Activated CD4-positive, alpha-beta memory T cell treated with anti-CD3 and anti-CD28 coated beads for 36 hours (primary cell): Measurements from ENCODE around the gene SOBP. TPM values are rescaled to one million over a fixed set of nuclear protein-coding genes. Genes with fewer than 3 reads are reported as not detected.

Experiments used
- CTCF ChIA-PET: fragments of 350-600 bp; sonication (Branson Sonifier 250); formaldehyde crosslinking; loops from one replicate; lab custom pipeline; 2021; ENCODE audit warnings: antibody characterized with exemption, inconsistent platforms; lab: Charles Lee
- POLR2A ChIA-PET: fragments of 350-600 bp; sonication (Branson Sonifier 250); formaldehyde crosslinking; loops from one replicate; lab custom pipeline; 2021; ENCODE audit warnings: antibody characterized with exemption; lab: Charles Lee
- DNase-seq: peaks from one replicate; pipeline ENCODE4 v3.0.0-alpha.2; 2020
- H3K27ac Mint-ChIP-seq: one replicate; pipeline ENCODE4 v1.8.0; 2021; ENCODE audit warnings: mixed read lengths
- H3K27me3 Mint-ChIP-seq: one replicate; pipeline ENCODE4 v1.8.0; 2021; ENCODE audit warnings: mixed read lengths
- H3K36me3 Mint-ChIP-seq: one replicate; pipeline ENCODE4 v1.8.0; 2021; ENCODE audit warnings: mixed read lengths
- H3K4me1 Mint-ChIP-seq: one replicate; pipeline ENCODE4 v1.8.0; 2021; ENCODE audit warnings: low read depth, mixed read lengths
- H3K4me3 Mint-ChIP-seq: one replicate; pipeline ENCODE4 v1.8.0; 2021; ENCODE audit warnings: mild to moderate bottlenecking, mixed read lengths
- H3K9me3 Mint-ChIP-seq: one replicate; pipeline ENCODE4 v1.8.0; 2021; ENCODE audit warnings: mixed read lengths
- intact Hi-C: fragments of 100-400 bp; cut with micrococcal nuclease; formaldehyde crosslinking; loops from one replicate; pipeline ENCODE4 v1.15.1; 2023
- total RNA-seq, 2 experiments: library from RNA; stranded (reverse); gene quantifications; one replicate each; pipeline ENCODE4 v1.2.3, GENCODE V29; 2021

The SOBP gene
- total RNA-seq, 2 experiments from 2014 or later, result 0.24 to 0.29 TPM

GRCh38 chr6:107682721-107683120, 192.8 kb downstream of the SOBP start:
- intact Hi-C loops, result no loop called here
- no peak overlapping the region for H3K27ac Mint-ChIP-seq

GRCh38 chr6:107683183-107683582, 193.3 kb downstream of the SOBP start:
- Mint-ChIP-seq H3K36me3 (no peaks in the 10 kb centered on the region), H3K27me3 (peaks cover 3% of the 10 kb centered on the region), H3K27ac (no peak overlapping the region), H3K4me3 (no peak overlapping the region), H3K9me3 (peaks cover 3% of the 10 kb centered on the region), H3K4me1 (no peaks in the 10 kb centered on the region)
- intact Hi-C loops, result no loop called here
- ChIA-PET CTCF (no interaction called here), POLR2A (no interaction called here)
- DNase-seq, result no peak

More at GRCh38 chr6:107682721-107683120, 192.8 kb downstream of the SOBP start:
- peaks cover 3% of the 10 kb centered on the region for H3K9me3 Mint-ChIP-seq
- no peak for DNase-seq
- no peak overlapping the region for H3K4me3 Mint-ChIP-seq
- no peaks in the 10 kb centered on the region for H3K36me3 Mint-ChIP-seq
- ChIA-PET POLR2A (no interaction called here), CTCF (no interaction called here)
- H3K4me1 Mint-ChIP-seq, result no peaks in the 10 kb centered on the region
- H3K27me3 Mint-ChIP-seq, result peaks cover 3% of the 10 kb centered on the region

DNA sequence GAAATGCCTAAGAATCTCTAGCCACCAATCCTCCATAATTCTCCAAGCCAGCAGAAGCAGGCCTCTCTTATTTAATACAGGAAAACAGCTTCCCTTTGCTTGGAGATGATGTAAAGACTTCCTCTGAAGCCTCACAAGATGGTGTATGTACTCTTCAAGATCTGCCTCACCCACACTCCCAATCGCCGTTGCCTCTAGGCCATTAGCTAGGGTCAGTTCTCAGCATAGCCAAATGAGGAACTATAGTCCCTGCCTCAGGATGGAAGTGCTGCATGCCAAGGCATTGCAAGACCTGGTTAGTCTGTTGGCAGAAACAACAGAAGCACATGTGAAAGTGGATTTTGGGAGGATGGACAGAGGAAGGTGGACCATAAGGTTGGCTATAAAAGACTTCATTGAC, 195.1 kb downstream of the SOBP start:
- H3K36me3 Mint-ChIP-seq, result no peaks in the 10 kb centered on the region
- DNase-seq, result no peak

GRCh38 chr6:107689190-107689589, 199.3 kb downstream of the SOBP start:
- intact Hi-C loops, result no loop called here
- POLR2A ChIA-PET, result no interaction called here
- H3K36me3 Mint-ChIP-seq, result no peaks in the 10 kb centered on the region
- CTCF ChIA-PET, result no interaction called here
- no peaks in the 10 kb centered on the region for H3K9me3 Mint-ChIP-seq
- no peak overlapping the region for H3K27ac Mint-ChIP-seq
- H3K4me3 Mint-ChIP-seq, result no peak overlapping the region
- DNase-seq, result no peak
- no peaks in the 10 kb centered on the region for H3K27me3 Mint-ChIP-seq
- peaks cover 3% of the 10 kb centered on the region for H3K4me1 Mint-ChIP-seq

More for the DNA sequence above, 195.1 kb downstream of the SOBP start:
- Mint-ChIP-seq H3K9me3 (peaks cover 3% of the 10 kb centered on the region), H3K27me3 (peaks cover 3% of the 10 kb centered on the region), H3K4me3 (no peak overlapping the region), H3K27ac (no peak overlapping the region), H3K4me1 (peaks cover 3% of the 10 kb centered on the region)
- intact Hi-C loops, result no loop called here
- ChIA-PET CTCF (interaction anchor here (2.0 kb wide), 1 partner anchor 19 kb away, joined by 6 read pairs; no protein-coding TSS in a partner anchor), POLR2A (no interaction called here)

DNA sequence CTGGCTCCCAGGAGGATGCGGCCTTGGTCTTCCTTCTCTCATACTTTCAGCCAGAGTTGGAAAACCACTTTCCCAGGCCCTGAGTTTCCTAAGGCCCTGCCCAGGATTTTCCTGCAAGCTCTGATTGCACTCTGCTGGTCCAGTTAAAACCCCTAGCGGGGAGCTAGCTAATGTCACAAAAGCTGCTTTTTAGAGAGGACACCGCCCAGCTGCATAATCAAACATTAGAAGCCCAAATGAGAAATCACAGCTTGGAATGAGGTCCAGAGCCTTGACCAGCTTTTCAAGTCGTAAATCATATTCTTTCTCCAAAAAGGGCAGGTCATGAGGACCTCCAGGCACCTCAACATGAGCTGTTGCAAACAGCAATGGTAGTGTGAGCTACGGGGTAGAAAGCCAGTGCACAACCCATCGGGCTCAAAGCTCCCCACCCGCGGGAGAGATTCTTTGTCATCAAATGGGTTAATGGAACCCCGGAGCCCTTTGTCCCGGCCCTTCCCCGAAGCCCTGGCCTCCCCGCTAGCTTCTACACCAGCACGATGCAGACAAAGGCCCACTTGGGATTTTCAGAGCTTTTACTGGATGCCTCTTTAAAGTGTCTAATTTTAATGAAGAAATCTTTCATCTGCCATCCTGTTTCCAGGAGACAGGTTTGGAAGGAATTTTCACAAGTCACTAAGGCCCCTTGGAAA, 200.2 kb downstream of the SOBP start:
- ChIA-PET CTCF (interaction anchor here (1.4 kb wide), 1 partner anchor 14 kb away, joined by 4 read pairs; no protein-coding TSS in a partner anchor), POLR2A (interaction anchor here (0.5 to 0.6 kb wide), 2 partner anchors 231 to 294 kb away, joined by 3 to 5 read pairs; no protein-coding TSS in a partner anchor)
- Mint-ChIP-seq H3K4me1 (peaks cover 3% of the 10 kb centered on the region), H3K27me3 (no peaks in the 10 kb centered on the region), H3K27ac (no peak overlapping the region), H3K36me3 (no peaks in the 10 kb centered on the region), H3K9me3 (no peaks in the 10 kb centered on the region), H3K4me3 (no peak overlapping the region)
- intact Hi-C loops, result no loop called here
- no peak for DNase-seq

DNA sequence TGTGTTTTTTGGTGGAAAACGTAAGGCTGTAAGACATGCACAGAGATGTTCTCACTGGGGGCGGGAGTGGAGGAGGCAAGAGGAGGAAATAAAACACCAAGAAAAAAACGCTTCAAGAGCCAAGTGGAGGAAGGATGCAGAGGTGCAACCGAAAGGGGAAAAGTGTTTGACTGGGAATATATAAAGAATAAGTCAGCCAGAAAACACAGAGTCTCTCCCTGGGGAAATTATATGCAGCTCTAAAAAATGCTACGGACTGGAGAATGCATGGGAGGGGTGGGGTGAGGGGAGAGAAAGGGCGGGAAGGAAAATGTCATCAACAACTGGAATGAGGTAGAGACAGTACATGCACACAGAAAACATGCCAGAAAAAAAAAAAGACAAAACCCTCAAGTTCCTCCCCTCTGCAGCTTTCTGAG, 200.7 kb downstream of the SOBP start:
- POLR2A ChIA-PET, result interaction anchor here (0.5 to 0.6 kb wide), 2 partner anchors 230 to 293 kb away, joined by 3 to 5 read pairs; no protein-coding TSS in a partner anchor
- intact Hi-C loops, result no loop called here
- Mint-ChIP-seq H3K4me3 (no peak overlapping the region), H3K36me3 (no peaks in the 10 kb centered on the region), H3K4me1 (peaks cover 3% of the 10 kb centered on the region), H3K9me3 (no peaks in the 10 kb centered on the region), H3K27me3 (no peaks in the 10 kb centered on the region), H3K27ac (no peak overlapping the region)
- no peak for DNase-seq
- CTCF ChIA-PET, result interaction anchor here (0.6 to 1.4 kb wide), 2 partner anchors 15 to 359 kb away, joined by 3 to 4 read pairs; no protein-coding TSS in a partner anchor

GRCh38 chr6:107691062-107691751, 201.3 kb downstream of the SOBP start:
- POLR2A ChIA-PET, result no interaction called here
- no peaks in the 10 kb centered on the region for H3K36me3 Mint-ChIP-seq
- intact Hi-C loops, result no loop called here
- H3K27ac Mint-ChIP-seq, result no peak overlapping the region
- CTCF ChIA-PET, result interaction anchor here (0.6 to 2.2 kb wide), 3 partner anchors 176 to 375 kb away, joined by 3 to 4 read pairs (median 3); no protein-coding TSS in a partner anchor
- no peak for DNase-seq
- peaks cover 3% of the 10 kb centered on the region for H3K4me1 Mint-ChIP-seq
- H3K9me3 Mint-ChIP-seq, result no peaks in the 10 kb centered on the region
- no peaks in the 10 kb centered on the region for H3K27me3 Mint-ChIP-seq
- no peak overlapping the region for H3K4me3 Mint-ChIP-seq

GRCh38 chr6:107692351-107692750, 202.4 kb downstream of the SOBP start:
- H3K27me3 Mint-ChIP-seq, result no peaks in the 10 kb centered on the region
- intact Hi-C loops, result no loop called here
- CTCF ChIA-PET, result interaction anchor here (2.2 kb wide), 1 partner anchor 175 kb away, joined by 4 read pairs; no protein-coding TSS in a partner anchor
- no peak overlapping the region for H3K4me3 Mint-ChIP-seq
- no peaks in the 10 kb centered on the region for H3K36me3 Mint-ChIP-seq
- no peaks in the 10 kb centered on the region for H3K9me3 Mint-ChIP-seq
- POLR2A ChIA-PET, result no interaction called here
- H3K27ac Mint-ChIP-seq, result no peak overlapping the region
- H3K4me1 Mint-ChIP-seq, result peaks cover 3% of the 10 kb centered on the region
- no peak for DNase-seq

DNA sequence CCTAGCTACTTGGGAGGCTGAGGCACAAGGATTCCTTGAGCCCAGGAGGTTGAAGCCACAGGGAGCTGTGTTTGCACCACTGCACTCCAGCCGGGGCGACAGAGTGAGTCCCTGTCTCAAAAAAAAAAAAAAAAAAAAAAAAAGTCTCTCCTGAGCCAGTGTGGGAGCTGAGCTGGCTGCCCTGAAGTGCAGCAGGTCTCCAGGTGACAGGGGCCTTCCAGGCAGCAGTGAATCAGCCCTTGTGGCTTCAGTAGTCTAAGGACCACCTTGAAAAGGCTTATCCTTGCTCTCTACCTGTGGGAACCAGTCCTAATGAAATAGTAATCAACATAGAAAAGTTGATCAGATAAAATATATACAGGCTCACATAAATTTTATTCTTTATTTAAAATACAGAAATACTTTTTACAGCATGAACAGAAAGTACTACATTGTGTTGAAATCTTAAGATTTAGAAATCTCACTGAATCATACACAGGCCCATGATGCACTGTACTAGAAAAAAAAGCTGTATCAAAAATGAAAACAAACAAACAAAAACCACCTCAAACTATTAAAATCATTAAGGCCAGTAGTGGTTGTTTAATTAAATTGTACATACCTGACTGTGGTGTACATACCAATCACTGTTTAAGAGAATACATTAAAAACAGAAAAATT, 205.3 kb downstream of the SOBP start:
- no peak overlapping the region for H3K4me3 Mint-ChIP-seq
- H3K27me3 Mint-ChIP-seq, result no peaks in the 10 kb centered on the region
- H3K4me1 Mint-ChIP-seq, result peaks cover 14% of the 10 kb centered on the region
- intact Hi-C loops, result no loop called here
- POLR2A ChIA-PET, result no interaction called here
- no peaks in the 10 kb centered on the region for H3K36me3 Mint-ChIP-seq
- H3K9me3 Mint-ChIP-seq, result no peaks in the 10 kb centered on the region
- no peak for DNase-seq
- CTCF ChIA-PET, result interaction anchor here (1.0 to 2.6 kb wide), 2 partner anchors 9 to 17 kb away, joined by 5 to 9 read pairs; no protein-coding TSS in a partner anchor
- no peak overlapping the region for H3K27ac Mint-ChIP-seq

GRCh38 chr6:107697682-107698081, 207.8 kb downstream of the SOBP start:
- Mint-ChIP-seq H3K9me3 (no peaks in the 10 kb centered on the region), H3K4me3 (no peak overlapping the region), H3K27me3 (no peaks in the 10 kb centered on the region), H3K27ac (no peak overlapping the region), H3K36me3 (no peaks in the 10 kb centered on the region), H3K4me1 (peaks cover 14% of the 10 kb centered on the region)
- POLR2A ChIA-PET, result no interaction called here
- CTCF ChIA-PET, result interaction anchor here (0.6 to 3.0 kb wide), 2 partner anchors 63 to 150 kb away, joined by 3 to 12 read pairs; no protein-coding TSS in a partner anchor
- DNase-seq, result no peak
- intact Hi-C loops, result no loop called here

DNA sequence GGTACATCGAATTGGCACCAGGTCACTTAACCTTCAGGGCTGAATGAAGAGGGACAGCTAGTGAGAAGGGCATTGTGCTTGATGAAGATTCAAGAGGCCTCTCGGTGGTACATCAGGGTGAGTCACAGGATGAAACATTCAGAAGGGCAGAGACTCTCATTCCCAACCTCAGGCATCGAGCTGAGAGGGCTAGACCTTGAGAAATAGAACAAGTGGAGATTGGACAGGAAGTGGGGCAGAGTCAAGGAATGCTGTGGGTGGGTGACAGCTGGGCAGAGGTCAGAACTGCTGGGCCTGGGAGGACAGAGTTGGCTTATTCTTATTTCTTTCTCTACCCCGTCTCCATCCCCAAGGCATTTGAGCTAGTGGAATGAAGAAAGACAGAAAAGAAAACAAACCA, 208.2 kb downstream of the SOBP start:
- no peaks in the 10 kb centered on the region for H3K9me3 Mint-ChIP-seq
- intact Hi-C loops, result no loop called here
- CTCF ChIA-PET, result interaction anchor here (0.6 to 3.0 kb wide), 2 partner anchors 62 to 150 kb away, joined by 3 to 12 read pairs; no protein-coding TSS in a partner anchor
- no peak overlapping the region for H3K4me3 Mint-ChIP-seq
- no peak for DNase-seq
- no peaks in the 10 kb centered on the region for H3K36me3 Mint-ChIP-seq
- no peak overlapping the region for H3K27ac Mint-ChIP-seq
- no peaks in the 10 kb centered on the region for H3K27me3 Mint-ChIP-seq
- peaks cover 14% of the 10 kb centered on the region for H3K4me1 Mint-ChIP-seq
- POLR2A ChIA-PET, result no interaction called here
